HuH-7 (cell line): ENCODE results near the gene TJP3.
"Not testable (repeated sequence)": the region's sequence is repeated elsewhere in the genome, so short reads cannot be mapped to it uniquely, and the experiment has no call there.

Experiments
- DNase-seq: peaks from one replicate; pipeline ENCODE4 v3.0.0; 2011; ENCODE audit warnings: low spot score

TJP3 gene

DNA sequence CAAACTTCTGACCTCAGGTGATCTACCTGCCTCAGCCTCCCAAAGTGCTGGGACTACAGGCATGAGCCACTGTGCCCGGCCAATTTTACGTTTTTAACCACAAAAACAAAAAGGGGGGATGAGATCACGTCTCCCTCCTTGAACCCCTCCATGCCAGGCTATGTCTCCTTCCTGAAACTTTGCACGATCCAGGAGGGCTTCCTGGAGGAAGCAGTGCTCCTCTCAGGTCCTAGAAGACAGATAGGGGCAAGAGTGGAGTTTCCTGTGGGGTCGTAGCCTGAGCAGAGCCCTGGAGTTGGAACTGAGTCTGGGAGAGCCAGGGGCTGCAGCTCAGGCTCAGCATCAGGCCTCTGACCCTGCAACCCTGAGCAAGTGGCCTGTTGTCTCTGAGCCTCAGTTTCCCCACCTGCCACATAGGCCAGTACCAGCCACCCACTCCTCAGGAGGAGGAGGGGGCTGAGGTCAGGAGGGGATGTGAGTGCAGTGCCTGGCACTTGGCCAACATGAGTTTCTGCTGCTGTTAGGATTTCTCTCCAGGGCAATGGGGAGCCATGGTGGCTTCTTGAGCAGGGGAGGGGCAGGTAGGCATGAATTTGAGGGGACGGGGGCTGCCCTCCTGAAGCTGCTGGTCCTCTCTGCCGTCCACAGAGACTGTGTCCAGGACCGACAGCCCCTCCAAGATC is 37.3 kb downstream of the TJP3 start:
- DNase-seq: no peak

GRCh38 chr19:3746371-3747056 is 38.3 kb downstream of the TJP3 start:
- DNase-seq: no peak

DNA sequence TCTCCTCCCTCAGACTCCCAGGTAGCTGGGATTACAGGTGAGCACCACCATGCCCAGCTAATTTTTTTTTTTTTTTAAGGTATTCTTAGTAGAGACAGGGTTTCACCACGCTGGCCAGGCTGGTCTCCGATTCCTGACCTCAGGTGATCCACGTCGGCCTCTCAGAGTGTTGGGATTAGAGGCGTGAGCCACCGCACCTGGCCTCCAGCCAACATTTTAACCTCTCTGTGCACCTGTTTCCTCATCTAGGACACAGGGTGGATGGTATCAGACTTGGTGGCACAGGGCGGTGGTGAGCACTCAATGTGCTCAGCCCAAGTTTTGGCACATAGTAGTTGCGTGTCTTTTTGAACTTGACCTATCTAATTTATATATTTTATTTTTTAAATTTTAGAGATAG is 40.8 kb downstream of the TJP3 start:
- no peak for DNase-seq

GRCh38 chr19:3750211-3750610 is 42.0 kb downstream of the TJP3 start:
- DNase-seq: no peak

- DNase-seq: no peak
Measured at GRCh38 chr19:3751236-3751635, 43.1 kb downstream of the TJP3 start.

GRCh38 chr19:3752492-3752891 is 44.3 kb downstream of the TJP3 start:
- DNase-seq: no peak

GRCh38 chr19:3753631-3754410 is 45.6 kb downstream of the TJP3 start:
- DNase-seq: no peak

- DNase-seq: not testable (repeated sequence)
Measured at GRCh38 chr19:3757705-3758104, 49.5 kb downstream of the TJP3 start.

DNA sequence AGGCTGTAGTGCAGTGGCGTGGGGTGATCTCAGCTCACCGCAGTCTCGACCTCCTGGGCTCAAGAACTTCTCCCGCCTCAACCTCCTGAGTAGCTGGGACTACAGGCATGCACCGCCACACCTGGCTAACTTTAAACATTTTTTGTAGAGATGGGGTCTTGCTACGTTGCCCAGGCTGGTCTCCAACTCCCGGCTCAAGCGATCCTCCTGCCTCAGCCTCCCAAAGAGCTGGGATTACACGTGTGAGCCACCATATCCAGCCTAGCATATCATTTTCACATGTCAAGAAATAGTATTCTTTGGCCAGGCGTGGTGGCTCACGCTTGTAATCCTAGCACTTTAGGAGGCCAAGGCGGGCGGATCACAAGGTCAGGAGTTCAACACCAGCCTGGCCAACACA is 50.1 kb downstream of the TJP3 start:
- not testable (repeated sequence) for DNase-seq

DNA sequence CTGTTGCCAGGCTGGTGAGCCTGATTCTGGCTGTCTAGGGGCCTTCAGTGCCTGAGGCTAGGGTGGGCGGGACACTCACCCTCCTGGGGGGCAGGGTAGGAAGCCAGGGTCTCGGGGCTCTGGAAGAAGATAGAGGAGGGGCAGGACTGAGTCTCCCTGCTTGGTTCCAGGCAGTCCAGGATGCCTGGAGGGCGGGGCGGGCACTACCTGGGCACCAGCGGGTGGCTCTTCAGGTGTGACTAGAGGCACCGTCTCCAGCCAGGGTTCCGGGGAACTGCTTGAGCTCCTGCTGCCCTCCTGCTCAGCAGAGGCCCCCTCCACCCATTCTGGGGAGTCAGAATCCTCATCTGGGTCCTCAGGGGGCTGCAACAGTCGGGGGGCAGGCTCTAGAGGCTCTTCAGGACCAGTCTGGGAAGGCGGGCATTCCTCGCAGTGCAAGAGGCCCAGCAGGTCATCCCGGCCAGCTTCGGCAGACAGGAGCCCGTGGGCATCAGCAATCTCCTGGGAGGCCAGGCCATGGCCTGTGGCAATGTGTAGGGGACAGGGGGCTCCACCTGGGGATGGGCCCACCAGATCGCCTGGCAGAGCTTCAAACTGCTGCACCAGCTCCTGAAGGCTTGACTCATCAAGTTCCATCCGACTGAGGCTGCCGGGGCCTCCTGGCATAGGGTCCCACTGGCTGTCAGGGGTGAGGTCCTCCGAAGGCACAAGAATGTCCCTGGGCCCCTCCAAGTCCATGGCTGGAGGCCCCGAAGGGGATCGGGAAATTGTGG is 51.5 kb downstream of the TJP3 start:
- DNase-seq: no peak

GRCh38 chr19:3760871-3761361 is 52.7 kb downstream of the TJP3 start:
- no peak for DNase-seq

DNA sequence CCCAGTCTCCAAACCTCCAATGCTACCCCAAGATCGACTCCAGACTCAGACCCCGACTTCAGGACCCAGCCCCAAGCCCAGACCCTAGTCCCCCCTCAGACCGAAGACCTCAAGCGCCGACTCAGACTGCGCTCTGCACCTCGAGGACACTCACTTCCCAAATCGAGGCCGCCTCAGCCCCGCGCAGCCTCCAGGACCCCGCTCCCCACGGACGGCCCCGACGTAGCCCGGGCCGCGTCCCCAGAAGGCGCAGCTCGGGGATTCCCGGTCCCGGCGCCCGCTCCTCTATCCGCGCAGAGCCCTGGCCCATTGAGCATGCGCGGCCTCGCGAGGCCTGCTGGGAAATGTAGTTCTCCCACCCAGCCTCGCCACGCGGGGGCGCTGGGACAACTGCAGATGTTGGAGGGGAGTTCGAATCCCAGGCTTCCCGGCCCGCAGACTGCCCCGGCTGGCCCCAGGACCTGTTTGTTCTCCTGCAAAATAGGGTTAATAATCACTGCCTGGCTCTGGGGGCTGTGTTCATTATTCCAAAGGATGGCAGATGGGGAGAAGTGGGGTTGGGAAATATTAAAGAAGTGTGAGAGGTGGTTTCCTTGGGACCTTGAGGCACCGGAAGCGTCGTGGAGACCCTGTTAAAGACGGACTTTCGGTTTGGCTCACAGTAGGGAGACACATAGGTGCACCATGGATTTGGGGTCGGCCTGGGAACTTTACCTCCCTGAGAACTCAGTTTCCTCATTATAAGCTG is 53.4 kb downstream of the TJP3 start, which contains the start of gene APBA3:
Gene APBA3 (minus strand): TSS at position 311 of the 748 bp plus-strand sequence. CDS start 1,428 bp downstream, outside the sequence.
- DNase-seq: peak; percentile 84

- no peak for DNase-seq
Measured at GRCh38 chr19:3762130-3762473, 53.9 kb downstream of the TJP3 start.

DNA sequence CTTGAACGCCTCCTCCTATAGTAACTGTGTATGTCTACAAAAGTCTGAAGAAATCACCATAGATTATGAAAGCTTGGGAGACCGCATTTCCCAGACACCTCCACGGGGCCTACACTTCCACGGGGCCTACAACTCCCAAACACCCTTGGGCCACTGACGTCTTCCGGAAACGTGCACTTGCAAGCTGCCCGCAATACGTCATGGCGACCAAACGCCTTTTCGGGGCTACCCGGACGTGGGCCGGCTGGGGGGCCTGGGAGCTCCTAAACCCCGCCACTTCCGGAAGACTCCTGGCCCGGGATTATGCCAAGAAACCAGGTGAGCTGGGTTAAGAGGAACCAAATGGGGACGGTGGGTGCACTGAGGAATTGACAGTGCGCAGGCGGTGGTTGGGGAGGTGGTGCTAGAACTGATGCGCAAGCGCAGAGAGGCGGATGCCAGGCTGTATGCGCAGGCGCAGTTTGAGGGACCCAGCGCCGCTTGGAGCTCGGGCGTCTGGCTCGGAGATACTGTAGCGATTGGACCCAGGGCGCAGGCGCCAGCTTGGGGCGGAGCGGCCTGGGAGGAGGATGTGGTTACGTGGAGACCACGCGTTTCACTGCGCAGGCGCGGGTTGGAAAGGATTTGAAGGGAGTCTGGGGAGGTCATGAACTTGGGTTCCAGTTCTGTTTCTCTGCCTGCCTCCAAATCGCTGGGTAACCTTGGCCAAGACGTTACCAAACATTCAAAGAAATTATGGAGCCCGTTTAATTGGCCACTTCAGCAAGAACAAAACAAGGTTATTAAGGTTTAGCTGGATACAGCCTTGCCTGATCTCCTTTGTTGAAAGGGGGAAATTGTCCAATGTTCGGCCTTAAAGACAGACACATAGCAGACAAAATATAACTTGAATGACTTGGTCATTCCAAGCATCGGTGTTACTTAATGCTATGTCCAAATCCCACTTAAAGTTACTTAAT is 54.6 kb downstream of the TJP3 start, which contains the start of gene MRPL54:
Gene MRPL54 (plus strand): TSS at position 182 of the 959 bp plus-strand sequence. CDS start 19 bp downstream, at position 201.
- peak; percentile 98 for DNase-seq

- DNase-seq: no peak
Measured at GRCh38 chr19:3765121-3765520, 56.9 kb downstream of the TJP3 start.

DNA sequence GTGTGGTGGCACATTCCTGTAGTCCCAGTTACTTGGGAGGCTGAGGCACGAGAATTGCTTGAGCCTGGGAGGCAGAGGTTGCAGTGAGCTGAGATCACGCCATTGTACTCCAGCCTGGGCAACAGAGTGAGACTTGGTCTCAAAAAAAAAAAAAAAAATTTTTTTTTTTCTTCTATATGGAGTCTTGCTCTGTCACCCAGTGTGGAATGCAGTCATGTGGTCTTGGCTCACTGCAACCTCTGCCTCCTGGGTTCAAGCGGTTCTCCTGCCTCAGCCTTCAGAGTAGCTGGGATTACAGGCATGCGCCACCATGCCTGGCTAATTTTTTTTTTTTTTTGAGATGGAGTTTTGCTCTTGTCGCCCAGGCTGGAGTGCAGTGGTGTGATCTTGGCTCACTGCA is 57.6 kb downstream of the TJP3 start:
- DNase-seq: not testable (repeated sequence)

DNA sequence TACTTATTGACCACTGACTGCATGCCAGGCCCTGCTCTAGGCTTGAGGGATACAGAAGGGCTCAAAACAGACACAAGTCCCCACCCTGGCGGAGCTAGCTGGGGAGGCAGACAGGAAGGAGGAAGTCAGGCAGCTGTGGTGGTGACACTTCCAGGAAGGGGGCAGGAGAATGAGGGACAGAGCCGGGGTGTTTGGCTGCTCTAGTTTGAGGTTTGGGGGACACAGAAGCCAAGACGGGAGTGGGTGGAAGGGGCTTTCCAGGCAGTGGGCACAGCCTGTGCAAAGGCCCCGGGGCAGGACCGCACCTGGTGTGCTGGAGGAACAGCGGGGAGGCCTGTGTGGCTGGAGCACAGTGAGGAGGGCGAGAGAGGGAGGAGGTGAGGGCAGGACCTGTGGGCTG is 58.3 kb downstream of the TJP3 start:
- no peak for DNase-seq

DNA sequence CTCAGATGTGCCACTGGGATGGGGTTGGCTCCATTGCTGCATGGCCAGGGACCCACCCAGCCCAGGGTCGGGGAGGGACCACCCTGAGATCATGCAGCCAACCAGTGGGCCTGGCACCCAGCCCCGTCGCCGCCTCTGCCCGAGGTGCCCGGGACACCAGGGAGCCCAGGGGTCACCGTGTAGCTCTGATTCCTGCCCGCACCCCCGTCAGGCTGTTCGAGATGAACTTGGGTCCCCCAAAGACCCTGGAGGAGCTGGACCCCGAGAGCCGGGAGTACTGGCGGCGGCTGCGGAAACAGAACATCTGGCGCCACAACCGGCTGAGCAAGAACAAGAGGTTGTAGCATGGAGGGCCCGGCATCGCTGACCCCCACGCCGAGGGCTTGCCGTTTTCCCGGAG is 58.9 kb downstream of the TJP3 start:
- DNase-seq: no peak

GRCh38 chr19:3768015-3768747 is 60.0 kb downstream of the TJP3 start:
- no peak for DNase-seq
